Sigmoid colon (tissue), 7 donors: ENCODE data around the gene GPC6. TPM values are rescaled to one million over a fixed set of nuclear protein-coding genes. Genes with fewer than 3 reads are reported as not detected.
A peak's percentile ranks its signal among the peaks of the same experiment; 100 is the strongest.

Source experiments
- DNase-seq: peaks from one replicate; pipeline ENCODE4 v3.0.0-alpha.2; 2019
- H3K27ac ChIP-seq, 4 donors: fragments of 200-600 bp; sonication (generic); one replicate each; pipeline ENCODE4 v1.5.1; 2016 to 2019; ENCODE audit warnings: mild to moderate bottlenecking in 1 of 4
- H3K27me3 ChIP-seq, 3 donors: fragments of 200-600 bp; sonication (generic); one replicate each; pipeline ENCODE4 v1.5.1; 2019; ENCODE audit warnings: mild to moderate bottlenecking in 1 of 3
- H3K36me3 ChIP-seq, 4 donors: fragments of 200-600 bp; sonication (generic); one replicate each; pipeline ENCODE4 v1.5.1; 2016 to 2019
- H3K4me1 ChIP-seq, 4 donors: fragments of 200-600 bp; sonication (generic); one replicate each; pipeline ENCODE4 v1.5.1; 2017 to 2019
- H3K4me3 ChIP-seq, 4 donors: fragments of 200-600 bp; sonication (generic); one replicate each; pipeline ENCODE4 v1.5.1; 2017 to 2019; ENCODE audit warnings: mild to moderate bottlenecking in 2 of 4, moderate library complexity in 1 of 4
- H3K9me3 ChIP-seq, 4 donors: fragments of 200-600 bp in 3 of 4; sonication (generic) in 3 of 4; one replicate each; pipeline versions ENCODE4 v1.5.1 to v1.6.1; 2013 to 2019
- CTCF ChIP-seq, 4 experiments: fragments of 450-650 bp in 3 of 4; fragments of 200-600 bp in 1 of 4; IDR thresholded peaks; one replicate each; pipeline ENCODE4 v1.5.1; 2016 to 2019; ENCODE audit warnings: antibody characterized with exemption in 4 of 4, mild to moderate bottlenecking in 3 of 4, moderate library complexity in 2 of 4
- EP300 ChIP-seq, 4 donors: sonication (generic); formaldehyde crosslinking; IDR thresholded peaks; one replicate each; pipeline ENCODE4 v1.6.1; 2017; ENCODE audit warnings: antibody characterized with exemption in 4 of 4
- POLR2A ChIP-seq, 2 donors: fragments of 450-650 bp; IDR thresholded peaks; one replicate each; pipeline ENCODE4 v1.6.1; 2016; ENCODE audit warnings: antibody characterized with exemption in 2 of 2, mild to moderate bottlenecking in 2 of 2, moderate library complexity in 2 of 2
- POLR2AphosphoS5 ChIP-seq, 4 donors: sonication (generic); formaldehyde crosslinking; IDR thresholded peaks; one replicate each; pipeline ENCODE4 v1.6.1; 2017; ENCODE audit warnings: antibody characterized with exemption in 4 of 4
- WGBS, 2 donors: extraction: QIAGEN DNeasy Blood & Tissue Kit; methylation state at CpG; one replicate each; pipeline ENCODE4 v1.1.7; 2013; 5-methylcytosine and 5-hydroxymethylcytosine counted together
- intact Hi-C: fragments of 100-400 bp; cut with DNase I; formaldehyde crosslinking; loops from one replicate; pipeline ENCODE4 v1.15.1; 2023
- polyA plus RNA-seq, 3 donors: library from polyadenylated mRNA; stranded (reverse); fragments of 200-250 nt; gene quantifications; one replicate each; pipeline ENCODE4 v1.2.3, GENCODE V29; 2013
- total RNA-seq, 4 donors: library from RNA; depleted of rRNA; stranded (reverse); fragments of >200 nt; gene quantifications; one replicate each; pipeline ENCODE4 v1.1.0, GENCODE V29; 2016
- donor health status: healthy with polysubstance abuse.
- donor health status: Bipolar disorder and iron deficiency.
- donor health status: healthy.

GPC6 gene
- 10 to 100 TPM; 14.4 to 27.5 (median 23.6) TPM for total RNA-seq
- 1 to 10 TPM in 2 of 3 donors, under 1 TPM in 1; 0.23 to 2.7 (median 1.2) TPM for polyA plus RNA-seq

GRCh38 chr13:93226623-93227279 is at the start of gene GPC6:
Gene GPC6, plus strand, starts transcription at chr13:93226807.
- peak within 1 kb of the TSS; percentile 71 to 81 (median 77) for H3K27ac ChIP-seq
- H3K9me3 ChIP-seq: no peaks in the 10 kb centered on the region
- peaks cover 0 to 23% (median 10%) of the 10 kb centered on the region in 4 donors for H3K4me1 ChIP-seq
- WGBS, 2 donors: 3% methylated on average over 31 of the region's 31 CpGs
- intact Hi-C loops: loop anchor here (5.0 kb wide), 1 partner anchor 1136 kb away; no protein-coding TSS in a partner anchor
- peak; percentile 78 for DNase-seq
- peak within 1 kb of the TSS; percentile 55 to 67 (median 59) for H3K4me3 ChIP-seq
- H3K36me3 ChIP-seq: no peaks in the 10 kb centered on the region
- peaks cover 0 to 28% (median 0%) of the 10 kb centered on the region in 3 donors for H3K27me3 ChIP-seq
- no peak for TF ChIP-seq POLR2A (IDR thresholded peaks at IDR 0.05)
- no peak for TF ChIP-seq CTCF (IDR thresholded peaks at IDR 0.05)
- no peak for TF ChIP-seq EP300 (IDR thresholded peaks at IDR 0.05)
- TF ChIP-seq POLR2AphosphoS5 (IDR thresholded peaks at IDR 0.05): peak in 2 of 4 donors; percentile 33 to 60

- no peak for DNase-seq
- Histone ChIP-seq H3K27me3 (no peaks in the 10 kb centered on the region), H3K36me3 (no peaks in the 10 kb centered on the region), H3K4me1 (no peaks in the 10 kb centered on the region), H3K27ac (no peak overlapping the region), H3K9me3 (no peaks in the 10 kb centered on the region), H3K4me3 (no peak overlapping the region)
- intact Hi-C loops: no loop called here
- TF ChIP-seq POLR2AphosphoS5 (IDR thresholded peaks at IDR 0.05): no peak
- TF ChIP-seq CTCF (IDR thresholded peaks at IDR 0.05): no peak
- TF ChIP-seq POLR2A (IDR thresholded peaks at IDR 0.05): no peak
- no peak for TF ChIP-seq EP300 (IDR thresholded peaks at IDR 0.05)
- 25 to 47% methylated on average over 2 of the region's 2 CpGs for WGBS, 2 donors
These were observed 46.1 kb upstream of the GPC6 start for GRCh38 chr13:93180356-93180969.

GRCh38 chr13:93182406-93182805 is 44.2 kb upstream of the GPC6 start:
- no peak overlapping the region for H3K27ac ChIP-seq
- H3K4me3 ChIP-seq: no peak overlapping the region
- H3K27me3 ChIP-seq: no peaks in the 10 kb centered on the region
- no peaks in the 10 kb centered on the region for H3K9me3 ChIP-seq
- no peaks in the 10 kb centered on the region for H3K4me1 ChIP-seq
- WGBS, 2 donors: 89 to 91% methylated on average over 3 of the region's 3 CpGs
- DNase-seq: no peak
- H3K36me3 ChIP-seq: no peaks in the 10 kb centered on the region
- TF ChIP-seq POLR2A (IDR thresholded peaks at IDR 0.05) (no peak), EP300 (IDR thresholded peaks at IDR 0.05) (no peak), POLR2AphosphoS5 (IDR thresholded peaks at IDR 0.05) (no peak), CTCF (IDR thresholded peaks at IDR 0.05) (no peak)
- intact Hi-C loops: no loop called here

- Histone ChIP-seq H3K9me3 (no peaks in the 10 kb centered on the region), H3K4me3 (no peak overlapping the region), H3K4me1 (no peaks in the 10 kb centered on the region), H3K27ac (no peak overlapping the region), H3K36me3 (no peaks in the 10 kb centered on the region), H3K27me3 (no peaks in the 10 kb centered on the region)
- WGBS, 2 donors: 63 to 78% methylated on average over 1 of the region's 1 CpG
- intact Hi-C loops: no loop called here
- no peak for TF ChIP-seq POLR2AphosphoS5 (IDR thresholded peaks at IDR 0.05)
- no peak for TF ChIP-seq CTCF (IDR thresholded peaks at IDR 0.05)
- TF ChIP-seq EP300 (IDR thresholded peaks at IDR 0.05): no peak
- no peak for TF ChIP-seq POLR2A (IDR thresholded peaks at IDR 0.05)
- no peak for DNase-seq
These were observed 43.3 kb upstream of the GPC6 start for GRCh38 chr13:93183302-93183701.
